Esophagus squamous epithelium (tissue), 4 donors: Measurements from ENCODE around the gene CDH9.

Experiments used
- CTCF ChIP-seq, 6 experiments: fragments of 450-650 bp in 4 of 6; fragments of 200-600 bp in 2 of 6; sonication (generic) in 2 of 6; IDR thresholded peaks; one replicate each; pipeline ENCODE4 v1.5.1; 2016 to 2019; ENCODE audit warnings: antibody characterized with exemption in 6 of 6, mild to moderate bottlenecking in 4 of 6, moderate library complexity in 4 of 6
- POLR2A ChIP-seq, 4 donors: fragments of 450-650 bp; IDR thresholded peaks; one replicate each; pipeline ENCODE4 v1.6.1; 2017; ENCODE audit warnings: antibody characterized with exemption in 4 of 4, mild to moderate bottlenecking in 4 of 4, moderate library complexity in 3 of 4

GRCh38 chr5:26889815-26890214 is 148.6 kb downstream of the CDH9 start:
- TF ChIP-seq CTCF (IDR thresholded peaks at IDR 0.05) (no peak), POLR2A (IDR thresholded peaks at IDR 0.05) (no peak)
